ENCODE measurements around the gene FKRP. TPM values are rescaled to one million over a fixed set of nuclear protein-coding genes. Genes with fewer than 3 reads are reported as not detected.

FKRP gene
- total RNA-seq, 1 experiment from 2014 or later: 10.6 TPM

DNA sequence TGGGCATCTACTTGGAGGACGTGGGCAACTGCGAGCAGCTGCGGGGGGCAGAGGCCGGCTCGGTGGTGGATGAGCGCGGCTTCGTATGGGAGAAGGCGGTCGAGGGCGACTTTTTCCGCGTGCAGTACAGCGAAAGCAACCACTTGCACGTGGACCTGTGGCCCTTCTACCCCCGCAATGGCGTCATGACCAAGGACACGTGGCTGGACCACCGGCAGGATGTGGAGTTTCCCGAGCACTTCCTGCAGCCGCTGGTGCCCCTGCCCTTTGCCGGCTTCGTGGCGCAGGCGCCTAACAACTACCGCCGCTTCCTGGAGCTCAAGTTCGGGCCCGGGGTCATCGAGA, 10.7 kb downstream of the FKRP start:
- peaks cover 7% of the 10 kb centered on the region; the same call in 1 of the 2 replicates for H4K20me1 ChIP-seq (ENCODE audit: insufficient read depth)
- no peak overlapping the region for H3K4me2 ChIP-seq
- POLR2A ChIA-PET (ENCODE audit: unreplicated experiment): no interaction called here
- intact Hi-C loops (cut with micrococcal nuclease; ENCODE audit: unreplicated experiment): loop anchor here (10.0 kb wide), 2 partner anchors 238 to 278 kb away; no protein-coding TSS in a partner anchor
- H3K27ac ChIP-seq: no peak overlapping the region
- no peak overlapping the region for H3K4me3 ChIP-seq
- CTCF ChIA-PET: no interaction called here
- no peaks in the 10 kb centered on the region for H3K9me3 ChIP-seq (ENCODE audit: insufficient read depth, low read depth)
- no TSS peak for BruUV-seq (replicated peaks)
- peaks cover 35% of the 10 kb centered on the region; the same call in 1 of the 2 replicates for H3F3A ChIP-seq (ENCODE audit: insufficient read depth, low read depth)
- TF ChIP-seq EZH2 (IDR thresholded peaks at IDR 0.05; ENCODE audit: low read depth): no peak
- TF ChIP-seq, protein P1, sequence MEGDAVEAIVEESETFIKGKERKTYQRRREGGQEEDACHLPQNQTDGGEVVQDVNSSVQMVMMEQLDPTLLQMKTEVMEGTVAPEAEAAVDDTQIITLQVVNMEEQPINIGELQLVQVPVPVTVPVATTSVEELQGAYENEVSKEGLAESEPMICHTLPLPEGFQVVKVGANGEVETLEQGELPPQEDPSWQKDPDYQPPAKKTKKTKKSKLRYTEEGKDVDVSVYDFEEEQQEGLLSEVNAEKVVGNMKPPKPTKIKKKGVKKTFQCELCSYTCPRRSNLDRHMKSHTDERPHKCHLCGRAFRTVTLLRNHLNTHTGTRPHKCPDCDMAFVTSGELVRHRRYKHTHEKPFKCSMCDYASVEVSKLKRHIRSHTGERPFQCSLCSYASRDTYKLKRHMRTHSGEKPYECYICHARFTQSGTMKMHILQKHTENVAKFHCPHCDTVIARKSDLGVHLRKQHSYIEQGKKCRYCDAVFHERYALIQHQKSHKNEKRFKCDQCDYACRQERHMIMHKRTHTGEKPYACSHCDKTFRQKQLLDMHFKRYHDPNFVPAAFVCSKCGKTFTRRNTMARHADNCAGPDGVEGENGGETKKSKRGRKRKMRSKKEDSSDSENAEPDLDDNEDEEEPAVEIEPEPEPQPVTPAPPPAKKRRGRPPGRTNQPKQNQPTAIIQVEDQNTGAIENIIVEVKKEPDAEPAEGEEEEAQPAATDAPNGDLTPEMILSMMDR (conservative IDR thresholded peaks at IDR 0.05): no peak
- no peak overlapping the region for H2AFZ ChIP-seq
- peak in 1 of 2 experiments; percentile 5 for DNase-seq
- H3K27me3 ChIP-seq (ENCODE audit: insufficient read depth, low read depth): no peaks in the 10 kb centered on the region
- H3K79me2 ChIP-seq (ENCODE audit: low read depth): no peaks in the 10 kb centered on the region
- no peaks in the 10 kb centered on the region for H3K36me3 ChIP-seq (ENCODE audit: low read depth)
- no peaks in the 10 kb centered on the region for H3K9me2 ChIP-seq (ENCODE audit: insufficient read depth)
- no peaks in the 10 kb centered on the region for H3K4me1 ChIP-seq (replicated peaks; ENCODE audit: insufficient read depth)

DNA sequence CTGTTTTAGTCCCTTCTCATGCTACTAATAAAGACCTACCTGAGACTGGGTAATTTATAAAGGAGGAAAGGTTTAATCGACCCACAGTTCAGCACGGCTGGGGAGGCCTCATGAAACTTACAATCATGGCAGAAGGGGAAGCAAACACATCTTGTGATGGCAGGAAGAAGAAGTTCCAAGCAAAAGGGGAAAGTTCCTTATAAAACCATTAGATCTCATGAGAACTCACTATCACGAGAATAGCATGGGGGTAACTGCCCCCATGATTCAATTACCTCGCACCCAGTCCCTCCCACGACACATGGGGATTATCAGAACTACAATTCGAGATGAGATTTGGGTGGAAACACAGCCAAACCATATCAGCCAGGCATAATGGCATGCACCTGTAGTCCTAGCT, 13.3 kb downstream of the FKRP start:
- H3K79me2 ChIP-seq (ENCODE audit: low read depth): no peaks in the 10 kb centered on the region
- H3K36me3 ChIP-seq (ENCODE audit: low read depth): no peaks in the 10 kb centered on the region
- no TSS peak for BruUV-seq (replicated peaks)
- H3K4me3 ChIP-seq: no peak overlapping the region
- ChIA-PET POLR2A (ENCODE audit: unreplicated experiment) (no interaction called here), CTCF (interaction anchor here (0.7 kb wide), 1 partner anchor 244 kb away, joined by 4 read pairs; no protein-coding TSS in a partner anchor)
- H3K9me2 ChIP-seq (ENCODE audit: insufficient read depth): no peaks in the 10 kb centered on the region
- H3K27me3 ChIP-seq (ENCODE audit: insufficient read depth, low read depth): no peaks in the 10 kb centered on the region
- no peak overlapping the region for H2AFZ ChIP-seq
- peaks cover 7% of the 10 kb centered on the region; the same call in 1 of the 2 replicates for H4K20me1 ChIP-seq (ENCODE audit: insufficient read depth)
- no peak for DNase-seq
- peaks cover 37% of the 10 kb centered on the region; the same call in 1 of the 2 replicates for H3F3A ChIP-seq (ENCODE audit: insufficient read depth, low read depth)
- intact Hi-C loops (cut with micrococcal nuclease; ENCODE audit: unreplicated experiment): loop anchor here (10.0 kb wide), 2 partner anchors 236 to 276 kb away; no protein-coding TSS in a partner anchor
- TF ChIP-seq, protein P1 (conservative IDR thresholded peaks at IDR 0.05): no peak
- no peak for TF ChIP-seq EZH2 (IDR thresholded peaks at IDR 0.05; ENCODE audit: low read depth)
- H3K4me2 ChIP-seq: no peak overlapping the region
- H3K27ac ChIP-seq: no peak overlapping the region
- H3K9me3 ChIP-seq (ENCODE audit: insufficient read depth, low read depth): no peaks in the 10 kb centered on the region
- no peaks in the 10 kb centered on the region for H3K4me1 ChIP-seq (replicated peaks; ENCODE audit: insufficient read depth)

DNA sequence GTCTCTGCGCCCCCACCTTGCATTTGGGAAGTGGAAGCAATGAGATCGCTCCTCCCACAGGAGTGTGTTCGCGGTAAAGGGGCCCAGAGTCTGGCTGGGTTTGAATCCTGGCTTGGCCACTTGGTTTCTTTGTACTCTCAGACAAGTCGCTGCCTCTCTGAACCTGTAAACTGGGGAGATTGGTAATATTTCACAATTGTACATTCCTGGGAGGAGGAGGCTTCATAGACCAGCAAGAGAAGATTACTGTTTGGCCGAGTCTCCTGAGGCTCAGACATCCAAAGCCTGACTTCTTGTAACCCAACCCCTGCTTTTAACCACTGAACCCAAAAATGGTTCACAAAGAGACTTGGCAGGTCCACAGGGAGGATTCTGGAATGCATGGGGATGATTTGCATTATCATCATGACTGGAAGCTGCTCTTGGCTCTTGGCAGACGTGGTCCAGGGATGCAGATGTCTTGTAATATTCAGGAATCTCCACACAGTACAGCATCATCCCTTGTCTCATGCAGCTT, 14.0 kb downstream of the FKRP start:
- intact Hi-C loops (cut with micrococcal nuclease; ENCODE audit: unreplicated experiment): loop anchor here (10.0 kb wide), 2 partner anchors 235 to 275 kb away; no protein-coding TSS in a partner anchor

More for the DNA sequence above, 14.0 kb downstream of the FKRP start:
- H2AFZ ChIP-seq: no peak overlapping the region
- peaks cover 36% of the 10 kb centered on the region; the same call in 1 of the 2 replicates for H3F3A ChIP-seq (ENCODE audit: insufficient read depth, low read depth)
- H3K79me2 ChIP-seq (ENCODE audit: low read depth): no peaks in the 10 kb centered on the region
- H3K4me1 ChIP-seq (replicated peaks; ENCODE audit: insufficient read depth): peaks cover 6% of the 10 kb centered on the region; the same call in 1 of the 2 replicates
- CTCF ChIA-PET: interaction anchor here (0.7 kb wide), 1 partner anchor 243 kb away, joined by 4 read pairs; no protein-coding TSS in a partner anchor
- DNase-seq: no peak
- no peaks in the 10 kb centered on the region for H3K9me2 ChIP-seq (ENCODE audit: insufficient read depth)
- no peaks in the 10 kb centered on the region for H3K27me3 ChIP-seq (ENCODE audit: insufficient read depth, low read depth)
- no peak overlapping the region for H3K27ac ChIP-seq
- POLR2A ChIA-PET (ENCODE audit: unreplicated experiment): no interaction called here
- no peaks in the 10 kb centered on the region for H3K9me3 ChIP-seq (ENCODE audit: insufficient read depth, low read depth)
- H4K20me1 ChIP-seq (ENCODE audit: insufficient read depth): peaks cover 7% of the 10 kb centered on the region; the same call in 1 of the 2 replicates
- H3K4me2 ChIP-seq: no peak overlapping the region
- no TSS peak for BruUV-seq (replicated peaks)
- H3K36me3 ChIP-seq (ENCODE audit: low read depth): no peaks in the 10 kb centered on the region
- TF ChIP-seq EZH2 (IDR thresholded peaks at IDR 0.05; ENCODE audit: low read depth): no peak
- TF ChIP-seq, protein P1 (conservative IDR thresholded peaks at IDR 0.05): no peak
- no peak overlapping the region for H3K4me3 ChIP-seq

Measured in PC-9 (cell line).